ENCODE results near the gene TRMT2A. TPM values are rescaled to one million over a fixed set of nuclear protein-coding genes. Genes with fewer than 3 reads are reported as not detected.

TRMT2A gene
- total and polyA plus RNA-seq, 8 donors: 23.8 to 120 (median 34.1) TPM

DNA sequence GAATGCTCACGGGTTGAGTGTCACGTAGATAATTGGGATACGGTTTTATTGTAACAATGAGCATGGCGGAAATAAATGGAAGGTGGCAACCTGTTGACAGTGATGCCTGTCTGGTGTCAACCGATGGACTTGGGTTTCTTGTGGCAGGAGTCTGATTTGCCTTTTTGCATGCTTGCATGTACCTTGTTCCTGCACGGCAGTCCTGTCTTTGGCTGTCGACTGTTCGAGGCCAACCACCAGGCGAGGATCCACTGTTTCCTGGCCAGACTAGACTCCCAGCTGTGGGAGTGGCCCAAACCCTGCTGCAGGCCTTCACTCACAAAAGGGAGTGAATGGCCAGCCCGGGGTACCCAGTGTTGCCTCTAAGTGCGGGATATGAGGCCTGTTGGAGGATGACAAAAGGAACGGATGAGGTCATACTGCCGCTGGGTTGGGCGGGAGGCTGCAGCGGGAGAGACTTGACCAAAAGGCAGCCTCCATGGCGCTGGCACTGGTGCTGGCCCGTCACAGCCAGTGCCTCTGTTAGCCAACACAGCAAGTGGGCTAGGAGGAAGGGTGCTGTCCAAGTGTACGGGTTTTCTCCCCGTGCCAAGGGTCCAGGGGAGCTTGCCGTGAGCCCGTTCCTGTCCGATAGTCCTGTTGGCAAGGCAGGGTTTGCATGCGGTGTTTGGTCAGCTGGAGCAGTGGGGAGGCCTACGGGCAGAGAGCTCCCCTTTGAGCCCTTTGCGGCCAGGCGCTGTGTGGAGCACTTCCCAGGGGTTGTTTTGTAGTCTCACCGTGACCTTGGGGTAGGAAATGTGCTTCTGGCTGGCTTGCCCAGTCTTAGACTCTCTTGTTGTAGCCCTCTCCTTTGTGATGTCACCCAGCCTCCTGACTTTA is 36.0 kb downstream of the TRMT2A start:
- WGBS, 2 donors: 6 to 9% methylated on average over 27 of the region's 27 CpGs
- DNase-seq (peak in 5 of 6 donors; percentile 42 to 78 (median 48)), ATAC-seq (peak in 3 of 4 donors; percentile 8 to 15 (median 12)), FAIRE-seq (no peak)
- Histone ChIP-seq H3K27ac (peak overlapping the region; percentile 77 to 83 (median 80)), H3K36me3 (peaks cover 0 to 4% (median 2%) of the 10 kb centered on the region in 3 donors), H3K27me3 (no peaks in the 10 kb centered on the region), H3K4me3 (peak overlapping the region; percentile 62 to 86 (median 72)), H3K9me3 (no peaks in the 10 kb centered on the region), H3K4me1 (peaks cover 16 to 31% (median 18%) of the 10 kb centered on the region in 3 donors)
- TF ChIP-seq, protein P1, sequence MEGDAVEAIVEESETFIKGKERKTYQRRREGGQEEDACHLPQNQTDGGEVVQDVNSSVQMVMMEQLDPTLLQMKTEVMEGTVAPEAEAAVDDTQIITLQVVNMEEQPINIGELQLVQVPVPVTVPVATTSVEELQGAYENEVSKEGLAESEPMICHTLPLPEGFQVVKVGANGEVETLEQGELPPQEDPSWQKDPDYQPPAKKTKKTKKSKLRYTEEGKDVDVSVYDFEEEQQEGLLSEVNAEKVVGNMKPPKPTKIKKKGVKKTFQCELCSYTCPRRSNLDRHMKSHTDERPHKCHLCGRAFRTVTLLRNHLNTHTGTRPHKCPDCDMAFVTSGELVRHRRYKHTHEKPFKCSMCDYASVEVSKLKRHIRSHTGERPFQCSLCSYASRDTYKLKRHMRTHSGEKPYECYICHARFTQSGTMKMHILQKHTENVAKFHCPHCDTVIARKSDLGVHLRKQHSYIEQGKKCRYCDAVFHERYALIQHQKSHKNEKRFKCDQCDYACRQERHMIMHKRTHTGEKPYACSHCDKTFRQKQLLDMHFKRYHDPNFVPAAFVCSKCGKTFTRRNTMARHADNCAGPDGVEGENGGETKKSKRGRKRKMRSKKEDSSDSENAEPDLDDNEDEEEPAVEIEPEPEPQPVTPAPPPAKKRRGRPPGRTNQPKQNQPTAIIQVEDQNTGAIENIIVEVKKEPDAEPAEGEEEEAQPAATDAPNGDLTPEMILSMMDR (IDR thresholded peaks at IDR 0.05): no peak
- intact Hi-C loops (cut with DNase I): no loop called here

GRCh38 chr22:20080445-20080775 is 36.6 kb downstream of the TRMT2A start:
- DNase-seq (peak; percentile 43 to 81 (median 63)), FAIRE-seq (no peak), ATAC-seq (peak; percentile 38 to 59 (median 44))
- Histone ChIP-seq H3K4me1 (peaks cover 16 to 31% (median 18%) of the 10 kb centered on the region in 3 donors), H3K4me3 (peak overlapping the region; percentile 62 to 86 (median 72)), H3K36me3 (no peaks in the 10 kb centered on the region), H3K27ac (peak overlapping the region; percentile 77 to 83 (median 80)), H3K9me3 (no peaks in the 10 kb centered on the region), H3K27me3 (no peaks in the 10 kb centered on the region)
- whole genome bisulfite sequencing, 2 donors: 1% methylated on average over 21 to 34 of the region's 34 CpGs
- TF ChIP-seq, protein P1 (IDR thresholded peaks at IDR 0.05): no peak
- intact Hi-C loops (cut with DNase I): no loop called here

GRCh38 chr22:20079745-20080444 is 37.1 kb downstream of the TRMT2A start, which contains the start of gene DGCR8:
Gene DGCR8, plus strand, starts transcription at chr22:20080241. Its CDS starts 5,723 bp downstream, at chr22:20085964.
- TF ChIP-seq, protein P1 (IDR thresholded peaks at IDR 0.05): no peak
- Histone ChIP-seq H3K4me1 (peaks cover 16 to 31% (median 18%) of the 10 kb centered on the region in 3 donors), H3K27me3 (no peaks in the 10 kb centered on the region), H3K9me3 (no peaks in the 10 kb centered on the region), H3K36me3 (no peaks in the 10 kb centered on the region), H3K4me3 (peak within 1 kb of the TSS; percentile 62 to 86 (median 72)), H3K27ac (peak within 1 kb of the TSS; percentile 77 to 83 (median 80))
- DNase-seq (peak; percentile 93 to 97 (median 94)), ATAC-seq (peak; percentile 94 to 97 (median 95)), FAIRE-seq (no peak)
- intact Hi-C loops (cut with DNase I): no loop called here
- 0 to 1% methylated on average over 86 to 100 of the region's 100 CpGs for WGBS, 2 donors

- 53 to 56% methylated on average over 6 of the region's 6 CpGs for WGBS, 2 donors
- no peak overlapping the region for H3K27ac ChIP-seq
- no peak for DNase-seq
- no peaks in the 10 kb centered on the region for H3K9me3 ChIP-seq
- no peak for ATAC-seq
- intact Hi-C loops (cut with DNase I): no loop called here
- no peak overlapping the region for H3K4me3 ChIP-seq
- TF ChIP-seq, protein P1 (IDR thresholded peaks at IDR 0.05): no peak
- H3K27me3 ChIP-seq: no peaks in the 10 kb centered on the region
- no peaks in the 10 kb centered on the region for H3K36me3 ChIP-seq
- H3K4me1 ChIP-seq: peaks cover 6 to 11% (median 8%) of the 10 kb centered on the region in 3 donors
- FAIRE-seq: no peak
These were observed 40.3 kb downstream of the TRMT2A start for GRCh38 chr22:20076627-20077172.

Data from pancreas (tissue), 10 donors.